Fibroblast of skin of scalp (primary cell): ENCODE results near the gene VWA1.
A peak's percentile ranks its signal among the peaks of the same experiment; 100 is the strongest.
"Not testable (repeated sequence)": the region's sequence is repeated elsewhere in the genome, so short reads cannot be mapped to it uniquely, and the experiment has no call there.

ENCODE experiments used
- DNase-seq: peaks from one replicate; pipeline ENCODE4 v3.0.0-alpha.2; 2013

VWA1 gene

DNA sequence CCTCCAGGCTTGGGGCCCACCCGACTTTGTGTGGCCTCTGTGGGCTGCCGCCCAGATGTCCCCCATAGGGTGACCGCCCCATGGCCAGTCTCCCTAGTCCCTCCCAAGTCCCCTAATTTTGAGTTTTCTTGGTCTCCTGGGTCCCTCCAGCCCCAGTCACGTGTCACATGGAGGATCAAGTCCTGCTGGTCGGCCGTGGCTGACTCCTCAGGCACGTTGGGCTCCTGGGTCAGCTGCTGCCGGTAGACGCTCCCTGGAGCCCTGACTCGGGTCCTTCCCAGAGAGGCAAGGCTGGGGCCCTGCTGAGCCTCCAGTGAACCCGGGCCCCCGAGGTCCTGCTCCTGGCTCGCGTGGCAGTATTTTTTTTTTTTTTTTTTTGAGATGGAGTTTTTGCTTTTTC, 24.2 kb downstream of the VWA1 start:
- not testable (repeated sequence) for DNase-seq

DNA sequence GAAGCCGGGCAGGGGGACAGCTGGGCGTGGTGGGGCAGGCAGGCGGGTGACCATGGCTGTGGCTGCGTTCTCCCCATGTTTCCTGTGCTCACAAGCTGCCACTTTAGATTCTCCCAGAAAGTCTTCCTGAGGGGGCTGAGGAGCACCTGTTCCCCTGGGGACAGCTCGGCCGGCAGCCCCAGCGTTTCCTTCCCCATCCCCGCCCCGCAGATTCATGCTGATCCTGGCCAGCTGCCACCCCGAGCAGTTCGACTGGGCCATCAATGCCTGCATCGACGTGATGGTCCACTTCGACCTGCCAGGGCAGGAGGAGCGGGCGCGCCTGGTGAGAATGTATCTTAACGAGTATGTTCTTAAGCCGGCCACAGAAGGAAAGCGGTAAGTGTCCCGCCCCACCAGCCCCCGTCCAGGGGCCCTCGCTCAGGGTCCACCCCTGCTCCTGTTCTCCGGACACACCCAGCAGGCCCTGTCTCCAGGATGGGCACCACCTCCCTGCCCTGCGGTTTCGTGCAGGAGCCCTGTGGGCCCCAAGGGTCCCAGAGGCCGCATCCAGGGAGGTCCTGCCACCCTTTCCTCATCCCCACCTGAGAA, 25.1 kb downstream of the VWA1 start:
- DNase-seq = no peak

- no peak for DNase-seq
Measured at GRCh38 chr1:1461721-1462317, 26.3 kb downstream of the VWA1 start.

GRCh38 chr1:1462318-1462966, 27.0 kb downstream of the VWA1 start:
- DNase-seq = no peak

GRCh38 chr1:1463312-1463711, 27.8 kb downstream of the VWA1 start:
- DNase-seq = no peak

DNA sequence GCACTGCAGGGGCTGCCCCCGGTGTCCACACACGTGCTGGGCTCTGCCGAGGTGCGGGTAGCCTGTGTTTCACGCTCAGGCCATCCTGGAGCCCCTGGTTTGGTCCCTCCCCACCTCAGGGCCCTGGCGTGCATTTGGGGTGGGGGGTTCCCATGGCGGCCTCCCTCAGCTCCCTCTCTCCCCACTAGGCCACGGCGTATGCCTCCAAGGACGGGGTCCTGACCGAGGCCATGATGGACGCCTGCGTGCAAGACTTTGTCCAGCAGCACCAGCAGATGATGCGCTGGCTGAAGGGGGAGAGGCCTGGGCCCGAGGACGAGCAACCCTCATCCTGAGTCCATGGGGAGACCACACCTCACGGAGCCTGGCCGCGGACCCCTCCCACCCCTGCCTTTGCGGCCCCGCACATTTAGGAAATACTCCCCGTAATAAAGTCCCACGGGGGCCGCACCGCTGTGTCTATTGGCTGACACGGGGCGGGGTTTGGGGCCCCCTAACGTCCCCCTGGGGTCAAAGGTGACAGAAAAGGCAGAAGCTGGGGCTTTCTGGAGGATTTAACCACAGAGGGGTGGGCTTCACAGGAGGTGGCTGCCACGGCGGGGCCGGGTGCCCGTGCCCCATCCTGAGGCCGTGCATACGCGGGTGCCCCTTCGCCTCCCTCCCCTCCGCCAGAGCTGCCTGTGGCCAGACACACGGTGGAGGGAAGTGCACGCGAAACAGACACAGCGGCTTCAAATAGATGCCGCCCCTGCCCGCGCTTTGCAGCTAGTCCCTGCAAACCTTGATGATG, 32.9 kb downstream of the VWA1 start:
- not testable (repeated sequence) for DNase-seq

DNA sequence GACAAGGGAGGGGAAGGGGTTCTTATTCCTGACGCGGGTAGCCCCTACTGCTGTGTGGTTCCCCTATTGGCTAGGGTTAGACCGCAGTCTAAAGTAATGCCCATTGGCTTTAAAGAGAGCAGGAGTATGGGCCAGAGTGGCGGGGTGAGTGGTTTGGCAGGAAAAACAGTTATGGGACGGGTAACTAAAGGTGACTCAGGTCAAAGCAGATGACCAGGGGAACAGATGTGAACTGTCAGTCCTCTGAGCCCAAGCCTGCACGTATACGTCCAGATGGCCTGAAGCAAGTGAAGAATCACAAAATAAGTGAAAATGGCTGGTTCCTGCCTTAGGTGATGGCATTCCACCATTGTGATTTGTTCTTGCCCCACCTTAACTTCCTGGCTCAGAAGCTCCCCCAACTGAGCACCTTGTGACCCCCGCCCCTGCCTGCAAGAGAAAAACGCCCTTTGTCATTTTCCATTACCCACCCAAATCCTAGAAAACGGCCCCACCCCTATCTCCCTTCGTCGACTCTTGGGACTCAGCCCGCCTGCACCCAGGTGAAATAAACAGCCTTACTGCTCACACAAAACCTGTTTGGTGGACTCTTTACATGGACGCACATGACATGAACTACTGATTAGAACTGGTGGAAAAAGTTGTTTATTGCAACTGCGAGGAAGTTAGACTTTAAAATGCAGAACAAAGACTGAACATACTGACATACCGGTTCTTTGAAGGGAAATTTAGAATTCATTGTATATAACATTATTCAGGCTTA, 35.3 kb downstream of the VWA1 start:
- DNase-seq = no peak

DNA sequence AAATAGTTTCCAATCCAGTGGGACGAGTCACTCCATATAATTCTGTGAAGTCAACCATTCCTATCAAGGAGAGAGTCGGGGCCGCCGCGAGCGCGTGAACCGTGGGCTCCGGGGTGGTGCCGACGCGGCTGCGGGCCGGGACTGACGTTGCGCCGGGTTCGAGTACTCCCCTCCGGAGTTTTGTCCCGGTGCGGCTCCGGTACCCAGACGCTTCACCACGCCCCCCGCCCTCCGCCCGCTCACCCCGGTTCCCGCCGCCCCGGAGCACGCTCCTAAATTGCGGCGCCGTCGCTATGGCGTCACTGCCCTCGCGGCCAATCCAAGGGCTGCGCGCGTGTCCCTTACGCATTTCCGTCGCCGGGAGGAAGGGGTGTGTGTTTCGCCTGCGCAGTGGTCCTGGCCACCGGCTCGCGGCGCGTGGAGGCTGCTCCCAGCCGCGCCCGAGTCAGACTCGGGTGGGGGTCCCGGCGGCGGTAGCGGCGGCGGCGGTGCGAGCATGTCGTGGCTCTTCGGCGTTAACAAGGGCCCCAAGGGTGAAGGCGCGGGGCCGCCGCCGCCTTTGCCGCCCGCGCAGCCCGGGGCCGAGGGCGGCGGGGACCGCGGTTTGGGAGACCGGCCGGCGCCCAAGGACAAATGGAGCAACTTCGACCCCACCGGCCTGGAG, 36.0 kb downstream of the VWA1 start, which contains the start of gene ATAD3B:
ATAD3B (plus strand) TSS at position 377 of the 664 bp plus-strand sequence; CDS start at position 497, 120 bp downstream.
- DNase-seq = peak; percentile 93

DNA sequence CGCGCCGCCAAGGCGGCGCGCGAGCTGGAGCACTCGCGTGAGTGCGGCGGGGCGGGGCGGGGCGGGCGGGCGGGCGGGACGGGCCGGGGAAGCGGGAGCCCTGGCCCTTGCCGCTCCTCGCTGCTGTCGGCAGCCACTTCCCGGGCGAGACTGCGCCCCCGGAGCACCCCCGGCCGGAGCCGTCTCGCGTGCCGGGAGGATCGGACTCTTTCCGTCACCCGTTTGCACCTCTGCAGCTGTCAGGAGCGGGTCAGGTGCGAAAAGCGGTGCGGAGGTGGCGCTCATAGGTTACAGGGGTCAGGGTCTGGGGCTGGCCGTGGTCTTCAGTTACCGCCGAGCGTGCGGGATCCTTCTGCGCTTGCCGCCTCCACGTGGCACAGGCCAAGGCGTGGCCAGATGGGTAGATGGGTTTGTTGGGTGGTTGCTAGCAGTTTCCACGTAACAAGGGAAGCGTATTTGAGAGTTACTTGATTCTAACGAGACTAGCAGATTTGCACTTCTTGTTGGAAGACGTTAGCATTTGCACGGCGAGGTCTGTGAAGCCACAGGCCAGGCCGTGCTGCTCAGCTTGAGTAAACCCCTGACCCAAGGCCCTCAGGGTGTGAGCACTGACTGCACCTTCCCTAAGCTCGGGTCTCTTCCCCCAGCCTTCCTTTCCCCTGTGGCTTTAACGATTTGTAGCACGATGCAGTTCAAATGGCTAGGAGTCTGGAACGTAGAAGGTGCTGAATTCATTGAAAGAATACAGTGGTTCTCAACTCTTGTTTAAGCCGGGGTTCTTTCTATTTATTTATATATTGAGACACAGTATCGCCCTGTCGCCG, 36.8 kb downstream of the VWA1 start:
- not testable (repeated sequence) for DNase-seq

- not testable (repeated sequence) for DNase-seq
Measured at GRCh38 chr1:1476011-1476410, 40.5 kb downstream of the VWA1 start.

DNA sequence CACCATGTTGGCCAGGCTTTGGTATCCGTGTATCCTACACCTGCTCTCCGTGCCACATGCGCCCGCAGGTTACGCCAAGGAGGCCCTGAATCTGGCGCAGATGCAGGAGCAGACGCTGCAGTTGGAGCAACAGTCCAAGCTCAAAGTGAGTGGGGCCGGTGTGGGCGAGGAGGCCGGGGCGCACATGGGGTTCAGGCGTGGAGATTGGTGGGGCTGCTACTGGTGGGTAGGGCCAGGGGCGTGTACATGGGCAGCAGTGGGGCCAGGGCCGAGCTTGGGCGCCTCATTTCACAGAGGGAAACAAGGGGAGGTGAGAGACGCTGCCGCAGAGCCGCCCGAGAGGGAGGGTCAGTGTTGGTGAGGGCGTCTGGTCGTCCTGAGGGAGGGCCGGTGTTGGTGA, 41.7 kb downstream of the VWA1 start:
- no peak for DNase-seq

GRCh38 chr1:1479547-1480487, 44.3 kb downstream of the VWA1 start:
- no peak for DNase-seq

GRCh38 chr1:1480488-1480867, 45.0 kb downstream of the VWA1 start:
- DNase-seq = not testable (repeated sequence)

- not testable (repeated sequence) for DNase-seq
Measured at GRCh38 chr1:1481811-1482210, 46.3 kb downstream of the VWA1 start.

GRCh38 chr1:1482856-1483255, 47.4 kb downstream of the VWA1 start:
- no peak for DNase-seq

- no peak for DNase-seq
Measured at GRCh38 chr1:1483714-1484113, 48.2 kb downstream of the VWA1 start.

DNA sequence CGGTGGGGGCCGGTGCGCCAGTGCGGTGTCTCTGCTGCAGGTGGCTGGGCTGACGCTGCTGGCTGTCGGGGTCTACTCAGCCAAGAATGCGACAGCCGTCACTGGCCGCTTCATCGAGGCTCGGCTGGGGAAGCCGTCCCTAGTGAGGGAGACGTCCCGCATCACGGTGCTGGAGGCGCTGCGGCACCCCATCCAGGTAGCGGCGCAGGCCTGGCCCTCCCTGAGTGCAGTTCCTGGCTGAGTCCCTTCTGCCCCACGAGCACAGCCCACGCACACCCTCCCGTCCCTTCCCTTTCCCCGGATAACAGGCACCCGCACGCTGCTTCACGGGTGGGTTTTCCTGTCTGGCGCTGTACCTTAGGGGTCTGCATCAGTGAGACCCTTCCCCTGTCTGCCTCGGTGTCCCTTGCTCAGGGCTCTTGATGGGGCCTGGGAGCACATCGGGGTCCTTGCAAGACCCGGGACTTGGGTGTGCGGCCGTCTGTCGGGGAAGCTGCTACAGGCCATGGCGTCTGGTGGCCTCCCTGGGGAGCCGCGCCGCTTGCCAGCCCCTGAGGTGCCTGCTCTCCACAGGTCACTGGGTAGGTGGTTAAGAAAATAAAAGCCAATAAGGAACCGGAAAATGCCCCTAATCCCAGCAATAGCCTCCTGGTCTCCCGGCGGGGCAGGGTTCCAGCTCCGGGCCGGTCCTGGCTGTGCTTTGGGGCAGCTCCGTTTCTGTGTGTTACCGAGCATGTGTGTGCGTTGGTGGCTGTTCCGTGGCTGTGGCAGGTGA, 49.7 kb downstream of the VWA1 start:
- not testable (repeated sequence) for DNase-seq

GRCh38 chr1:1485755-1486317, 50.3 kb downstream of the VWA1 start:
- DNase-seq = not testable (repeated sequence)

GRCh38 chr1:1487701-1488100, 52.2 kb downstream of the VWA1 start:
- DNase-seq = no peak
